ENCODE results near the gene HERC2.
"Not testable (repeated sequence)": the region's sequence is repeated elsewhere in the genome, so short reads cannot be mapped to it uniquely, and the experiment has no call there.

HERC2 gene

GRCh38 chr15:28190391-28191174 lies 131.4 kb downstream of the HERC2 start:
- Mint-ChIP-seq H3K36me3 (peaks cover 76% of the 10 kb centered on the region), H3K4me3 (no peak overlapping the region), H3K9me3 (no peaks in the 10 kb centered on the region), H3K4me1 (no peaks in the 10 kb centered on the region), H3K27ac (no peak overlapping the region)
- DNase-seq (ENCODE audit: low spot score in 2 of 2) (no peak), ATAC-seq (no peak)

- peaks cover 33% of the 10 kb centered on the region for H3K36me3 Mint-ChIP-seq
- no peaks in the 10 kb centered on the region for H3K4me1 Mint-ChIP-seq
- no peak for DNase-seq (ENCODE audit: low spot score in 2 of 2)
- no peaks in the 10 kb centered on the region for H3K9me3 Mint-ChIP-seq
- ATAC-seq: no peak
- H3K27ac Mint-ChIP-seq: no peak overlapping the region
- H3K4me3 Mint-ChIP-seq: no peak overlapping the region
Observed at GRCh38 chr15:28185148-28185895, 136.7 kb downstream of the HERC2 start.

DNA sequence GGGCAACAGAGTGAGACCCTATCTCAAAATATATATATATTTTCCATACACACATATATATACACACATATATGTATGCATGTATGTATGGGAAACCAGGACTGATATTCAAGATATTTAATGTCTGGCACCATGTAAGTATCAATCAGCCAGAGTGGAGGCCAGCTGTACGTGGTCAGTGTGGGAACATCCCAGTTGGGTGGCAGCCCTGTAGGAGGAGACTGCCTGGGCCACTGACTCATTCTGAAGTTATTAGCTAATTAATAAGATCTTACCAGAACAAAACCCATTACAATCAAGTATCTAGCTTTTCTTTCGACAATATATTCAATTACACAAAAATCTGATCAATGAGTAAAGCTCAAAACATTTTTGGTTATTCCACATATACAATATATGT lies 137.8 kb downstream of the HERC2 start:
- Mint-ChIP-seq H3K36me3 (peaks cover 26% of the 10 kb centered on the region), H3K4me3 (no peak overlapping the region), H3K9me3 (no peaks in the 10 kb centered on the region), H3K4me1 (no peaks in the 10 kb centered on the region), H3K27ac (no peak overlapping the region)
- ATAC-seq: no peak
- DNase-seq (ENCODE audit: low spot score in 2 of 2): no peak

DNA sequence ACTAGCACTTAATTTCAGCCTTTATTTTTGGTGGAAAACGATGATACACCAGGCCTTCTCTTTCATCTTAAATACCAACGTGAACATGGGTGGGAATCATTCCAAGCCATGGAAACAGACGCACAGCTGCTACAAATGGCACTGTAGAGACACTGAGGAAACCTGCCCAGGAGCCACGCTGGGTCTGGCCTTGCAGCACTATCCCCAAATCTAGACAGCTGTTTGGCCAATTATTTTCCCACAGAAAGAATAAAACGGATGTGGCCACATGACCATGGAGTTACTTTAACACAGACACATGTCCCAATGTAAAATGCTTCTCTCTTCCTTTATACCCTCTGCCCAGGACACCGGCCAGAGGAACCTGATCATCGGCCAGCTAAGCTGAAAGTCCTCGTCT lies 139.2 kb downstream of the HERC2 start:
- Mint-ChIP-seq H3K9me3 (no peaks in the 10 kb centered on the region), H3K4me1 (no peaks in the 10 kb centered on the region), H3K27ac (no peak overlapping the region), H3K4me3 (no peak overlapping the region), H3K36me3 (peaks cover 11% of the 10 kb centered on the region)
- ATAC-seq (no peak), DNase-seq (ENCODE audit: low spot score in 2 of 2) (no peak)

- Mint-ChIP-seq H3K36me3 (peaks cover 13% of the 10 kb centered on the region), H3K4me3 (no peak overlapping the region), H3K27ac (no peak overlapping the region), H3K9me3 (no peaks in the 10 kb centered on the region), H3K4me1 (no peaks in the 10 kb centered on the region)
- DNase-seq (ENCODE audit: low spot score in 2 of 2): no peak
- no peak for ATAC-seq
Observed at GRCh38 chr15:28182216-28182615, 139.8 kb downstream of the HERC2 start.

- Mint-ChIP-seq H3K4me1 (no peaks in the 10 kb centered on the region), H3K9me3 (no peaks in the 10 kb centered on the region), H3K27ac (no peak overlapping the region), H3K36me3 (peaks cover 16% of the 10 kb centered on the region), H3K4me3 (no peak overlapping the region)
- ATAC-seq (no peak), DNase-seq (ENCODE audit: low spot score in 2 of 2) (no peak)
Observed at GRCh38 chr15:28181366-28181765, 140.6 kb downstream of the HERC2 start.

- Mint-ChIP-seq H3K4me1 (no peaks in the 10 kb centered on the region), H3K9me3 (no peaks in the 10 kb centered on the region), H3K4me3 (no peak overlapping the region), H3K36me3 (peaks cover 27% of the 10 kb centered on the region), H3K27ac (no peak overlapping the region)
- no peak for ATAC-seq
- no peak for DNase-seq (ENCODE audit: low spot score in 2 of 2)
Observed at GRCh38 chr15:28179270-28179669, 142.7 kb downstream of the HERC2 start.

DNA sequence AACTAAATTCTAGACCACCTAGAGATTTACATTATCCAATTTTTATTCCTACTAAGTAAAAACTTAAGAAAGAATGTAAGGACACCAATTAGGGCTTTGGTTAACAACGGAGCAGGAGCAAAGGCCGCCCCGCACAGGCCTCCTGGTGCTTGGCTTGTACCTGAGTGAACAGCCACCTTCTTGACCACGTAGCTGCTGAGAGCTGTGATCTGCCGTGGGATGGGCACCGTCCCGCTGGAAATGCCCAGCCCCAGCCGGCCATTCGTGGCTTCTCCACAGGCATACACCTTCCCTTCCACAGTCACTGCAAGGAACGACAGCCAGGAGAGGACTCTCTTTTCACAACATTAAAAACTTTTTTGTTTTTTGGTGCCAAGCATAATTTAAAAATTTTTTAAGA lies 143.3 kb downstream of the HERC2 start:
- DNase-seq (ENCODE audit: low spot score in 2 of 2): no peak
- Mint-ChIP-seq H3K4me3 (no peak overlapping the region), H3K36me3 (peaks cover 29% of the 10 kb centered on the region), H3K4me1 (no peaks in the 10 kb centered on the region), H3K9me3 (no peaks in the 10 kb centered on the region), H3K27ac (no peak overlapping the region)
- ATAC-seq: no peak

DNA sequence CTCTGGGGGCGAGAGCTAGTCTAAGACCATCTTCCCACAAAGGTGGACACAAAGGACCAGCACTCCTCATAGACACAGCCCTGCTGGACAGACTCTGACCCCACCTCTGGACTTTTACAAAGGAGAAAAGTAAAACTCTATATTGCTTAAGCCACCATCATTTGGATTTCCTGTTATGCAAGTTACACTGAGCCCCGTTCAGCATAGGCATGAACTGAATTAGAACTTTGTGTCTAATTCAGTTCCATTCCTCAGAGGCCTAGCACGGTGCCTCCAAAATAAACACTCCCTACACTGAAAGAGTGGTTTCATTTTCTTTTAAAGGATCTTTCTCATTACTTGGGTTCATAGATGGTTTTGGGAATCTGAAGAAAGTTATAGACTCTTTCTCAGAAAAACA lies 143.7 kb downstream of the HERC2 start:
- ATAC-seq: no peak
- H3K9me3 Mint-ChIP-seq: no peaks in the 10 kb centered on the region

DNA sequence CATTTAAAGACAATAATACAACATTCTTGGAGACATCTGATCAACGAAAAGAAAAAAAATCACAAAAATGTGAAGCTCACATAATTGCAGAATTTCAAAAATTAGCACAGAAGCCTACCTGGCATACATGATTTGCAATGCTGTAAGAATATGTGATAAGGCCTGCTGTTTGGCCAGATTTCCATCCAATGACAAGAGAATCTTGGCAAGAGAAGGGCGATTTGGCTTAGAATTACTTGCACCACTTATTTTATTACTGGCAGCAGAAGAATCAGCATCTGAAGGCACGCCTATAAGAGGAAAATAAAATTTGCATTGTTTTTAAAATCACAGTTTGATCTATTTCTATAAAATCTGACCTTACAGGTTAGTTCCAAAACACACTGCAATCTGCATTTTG lies 152.6 kb downstream of the HERC2 start:
- H3K4me1 Mint-ChIP-seq: no peaks in the 10 kb centered on the region

More for the DNA sequence above, 143.7 kb downstream of the HERC2 start:
- peaks cover 34% of the 10 kb centered on the region for H3K36me3 Mint-ChIP-seq
- H3K27ac Mint-ChIP-seq: no peak overlapping the region
- H3K4me3 Mint-ChIP-seq: no peak overlapping the region
- no peak for DNase-seq (ENCODE audit: low spot score in 2 of 2)
- H3K4me1 Mint-ChIP-seq: no peaks in the 10 kb centered on the region

DNA sequence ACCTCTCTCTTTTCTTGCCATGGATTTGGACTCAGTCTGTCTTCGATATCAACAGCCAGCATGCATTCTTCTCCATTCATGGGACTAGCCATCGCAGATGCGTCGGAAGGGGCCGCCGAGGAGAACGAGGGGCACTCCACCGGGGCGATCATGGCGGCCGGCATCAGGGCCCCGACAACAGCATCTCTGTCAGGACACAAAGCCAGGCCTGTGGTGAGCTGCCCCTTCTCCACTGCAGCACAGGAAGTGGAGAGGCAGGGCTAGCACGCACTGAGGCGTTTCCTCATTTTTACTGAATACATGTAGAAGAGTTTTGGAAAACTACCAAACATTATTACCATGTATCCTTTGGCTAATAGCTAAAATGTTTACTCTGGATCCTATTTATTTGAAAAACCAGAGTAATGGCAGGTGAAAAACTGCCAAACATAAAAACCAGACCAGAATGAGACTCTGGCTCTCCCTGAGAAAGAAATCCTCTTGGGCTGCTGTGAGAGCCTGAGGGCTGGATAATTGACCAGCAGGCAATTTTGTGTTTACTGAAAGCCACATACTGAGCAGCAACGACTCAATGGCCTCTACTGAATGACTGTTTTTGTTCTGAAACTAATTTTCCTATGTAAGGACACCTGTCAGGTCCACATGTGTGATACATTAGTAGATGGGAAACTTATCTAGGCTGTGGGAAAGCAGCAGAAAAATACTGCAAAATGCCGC lies 153.4 kb downstream of the HERC2 start:
- H3K4me3 Mint-ChIP-seq; ATAC-seq; H3K27ac Mint-ChIP-seq; H3K4me1 Mint-ChIP-seq; H3K9me3 Mint-ChIP-seq; DNase-seq (ENCODE audit: low spot score in 2 of 2): not testable (repeated sequence)
- peaks cover 65% of the 10 kb centered on the region for H3K36me3 Mint-ChIP-seq

More for the DNA sequence above, 152.6 kb downstream of the HERC2 start:
- H3K9me3 Mint-ChIP-seq: no peaks in the 10 kb centered on the region
- H3K36me3 Mint-ChIP-seq: peaks cover 66% of the 10 kb centered on the region
- H3K4me3 Mint-ChIP-seq: no peak overlapping the region
- ATAC-seq: no peak
- DNase-seq (ENCODE audit: low spot score in 2 of 2): no peak
- no peak overlapping the region for H3K27ac Mint-ChIP-seq

DNA sequence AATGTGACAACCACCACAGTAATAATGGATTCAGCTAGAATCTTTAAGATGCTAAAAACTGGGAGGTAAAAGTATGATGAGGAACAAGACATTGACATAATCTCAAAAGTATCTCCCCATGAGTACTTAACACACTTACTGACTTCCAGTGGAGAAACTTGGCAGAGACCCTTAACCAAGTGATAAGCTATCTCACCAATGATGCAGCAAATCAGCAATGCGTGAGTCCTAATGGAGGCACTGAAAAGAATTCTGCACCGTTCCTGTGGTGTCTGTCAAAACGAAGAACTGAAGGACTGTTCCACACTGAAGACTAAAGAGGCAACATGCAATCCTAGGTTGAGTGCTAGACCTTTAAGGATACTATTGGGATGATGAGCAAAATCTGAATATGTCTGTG lies 154.9 kb downstream of the HERC2 start:
- H3K4me3 Mint-ChIP-seq: no peak overlapping the region
- DNase-seq (ENCODE audit: low spot score in 2 of 2) (no peak), ATAC-seq (no peak)
- H3K9me3 Mint-ChIP-seq: no peaks in the 10 kb centered on the region
- no peaks in the 10 kb centered on the region for H3K4me1 Mint-ChIP-seq
- H3K36me3 Mint-ChIP-seq: peaks cover 61% of the 10 kb centered on the region
- no peak overlapping the region for H3K27ac Mint-ChIP-seq

- peaks cover 58% of the 10 kb centered on the region for H3K36me3 Mint-ChIP-seq
- ATAC-seq (no peak), DNase-seq (ENCODE audit: low spot score in 2 of 2) (no peak)
- no peaks in the 10 kb centered on the region for H3K4me1 Mint-ChIP-seq
- no peak overlapping the region for H3K27ac Mint-ChIP-seq
- H3K4me3 Mint-ChIP-seq: no peak overlapping the region
- no peaks in the 10 kb centered on the region for H3K9me3 Mint-ChIP-seq
Observed at GRCh38 chr15:28165791-28166190, 156.2 kb downstream of the HERC2 start.

GRCh38 chr15:28164876-28165275 lies 157.1 kb downstream of the HERC2 start:
- no peaks in the 10 kb centered on the region for H3K4me1 Mint-ChIP-seq
- no peak overlapping the region for H3K27ac Mint-ChIP-seq
- no peaks in the 10 kb centered on the region for H3K9me3 Mint-ChIP-seq
- H3K36me3 Mint-ChIP-seq: peaks cover 55% of the 10 kb centered on the region
- no peak overlapping the region for H3K4me3 Mint-ChIP-seq
- DNase-seq (ENCODE audit: low spot score in 2 of 2) (no peak), ATAC-seq (no peak)

- peaks cover 10% of the 10 kb centered on the region for H3K9me3 Mint-ChIP-seq
- ATAC-seq (no peak), DNase-seq (ENCODE audit: low spot score in 2 of 2) (no peak)
- no peak overlapping the region for H3K27ac Mint-ChIP-seq
- H3K4me3 Mint-ChIP-seq: no peak overlapping the region
- H3K36me3 Mint-ChIP-seq: peaks cover 23% of the 10 kb centered on the region
- H3K4me1 Mint-ChIP-seq: no peaks in the 10 kb centered on the region
Observed at GRCh38 chr15:28154283-28154682, 167.7 kb downstream of the HERC2 start.
